ENCODE measurements around the gene RASAL2. TPM values are rescaled to one million over a fixed set of nuclear protein-coding genes. Genes with fewer than 3 reads are reported as not detected.
"Not testable (repeated sequence)": the region's sequence is repeated elsewhere in the genome, so short reads cannot be mapped to it uniquely, and the experiment has no call there.

The RASAL2 gene
- total and polyA plus RNA-seq, 9 of the 15 experiments (the other 6 are each of a cell fraction or from before 2014, with no cell fraction given), result 0.13 to 1.0 (median 0.62) TPM

- H2AFZ ChIP-seq (ENCODE audit: low read depth, low read length); H3K9me3 ChIP-seq (replicated peaks; ENCODE audit: control insufficient read depth, insufficient read depth, low read depth, low read length); H3K4me1 ChIP-seq (replicated peaks in 1 of 2; ENCODE audit: control insufficient read depth in 2 of 2, insufficient read depth in 2 of 2, low read length in 2 of 2); H3K27me3 ChIP-seq (ENCODE audit: control insufficient read depth in 2 of 2, insufficient read depth in 2 of 2, low read length in 2 of 2); intact Hi-C loops (cut with micrococcal nuclease); in situ Hi-C loops (cut with MboI); ATAC-seq; H3K9me1 ChIP-seq (ENCODE audit: control insufficient read depth, insufficient read depth, low read length); POLR2A ChIA-PET; H3K4me2 ChIP-seq (ENCODE audit: insufficient read depth, low read length); DNase-seq (ENCODE audit: extremely low read depth in 1 of 4, low spot score in 3 of 4); H4K20me1 ChIP-seq (replicated peaks; ENCODE audit: control insufficient read depth, insufficient read depth, low read length); H3K9ac ChIP-seq (ENCODE audit: insufficient read depth in 1 of 2, low read depth in 2 of 2, low read length in 2 of 2); FAIRE-seq; H3K4me3 ChIP-seq; CTCF ChIA-PET (ENCODE audit: low intra/inter-chr PET ratio); BruUV-seq (replicated peaks); H3K79me2 ChIP-seq (ENCODE audit: control insufficient read depth, insufficient read depth, low read length); H3K27ac ChIP-seq (ENCODE audit: extremely low read depth, low read depth, low read length); H3K36me3 ChIP-seq (ENCODE audit: control insufficient read depth, insufficient read depth, low read length): not testable (repeated sequence)
- WGBS (ENCODE audit: insufficient coverage, low coverage, missing lambda C conversion rate), result 0% methylated on average over 1 of the region's 1 CpG
These were observed 258.0 kb downstream of the RASAL2 start for GRCh38 chr1:178351911-178352310.

DNA sequence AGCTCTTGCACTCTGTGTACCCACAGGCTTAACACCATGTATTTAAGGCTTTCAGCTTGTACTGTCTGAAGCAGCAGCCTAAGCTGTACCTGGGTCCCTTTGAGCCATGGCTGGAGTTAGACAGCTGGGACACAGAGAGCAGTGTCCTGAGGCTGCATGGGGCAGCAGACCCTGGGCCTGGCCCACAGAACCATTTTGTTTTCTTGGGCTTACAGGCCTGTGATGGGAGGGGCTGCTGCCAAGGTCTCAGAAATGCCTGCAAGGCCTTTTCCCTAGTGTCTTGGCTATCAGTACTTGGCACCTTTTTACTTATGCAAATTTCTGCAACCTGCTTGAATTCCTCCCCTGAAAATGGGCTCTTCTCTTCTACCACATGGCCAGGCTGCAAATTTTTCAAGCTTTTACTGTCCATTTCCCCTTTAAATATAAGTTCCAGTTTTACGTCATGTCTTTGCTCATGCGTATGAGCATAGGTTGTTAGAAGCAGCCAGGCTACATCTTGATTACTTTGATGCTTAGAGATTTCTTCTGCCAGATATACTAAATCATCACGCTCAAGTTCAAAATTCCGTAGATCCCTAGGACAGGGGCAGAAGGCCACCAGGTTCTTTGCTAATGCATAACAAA, 259.0 kb downstream of the RASAL2 start:
- Histone ChIP-seq H3K9ac (ENCODE audit: insufficient read depth in 1 of 2, low read depth in 2 of 2, low read length in 2 of 2) (no peak overlapping the region), H3K9me3 (replicated peaks; ENCODE audit: control insufficient read depth, insufficient read depth, low read depth, low read length) (no peaks in the 10 kb centered on the region), H3K9me1 (ENCODE audit: control insufficient read depth, insufficient read depth, low read length) (no peaks in the 10 kb centered on the region), H4K20me1 (replicated peaks; ENCODE audit: control insufficient read depth, insufficient read depth, low read length) (no peaks in the 10 kb centered on the region), H3K4me1 (replicated peaks in 1 of 2; ENCODE audit: control insufficient read depth in 2 of 2, insufficient read depth in 2 of 2, low read length in 2 of 2) (no peaks in the 10 kb centered on the region), H3K4me3 (no peak overlapping the region), H3K27ac (ENCODE audit: extremely low read depth, low read depth, low read length) (no peak overlapping the region), H3K27me3 (ENCODE audit: control insufficient read depth in 2 of 2, insufficient read depth in 2 of 2, low read length in 2 of 2) (no peaks in the 10 kb centered on the region), H3K79me2 (ENCODE audit: control insufficient read depth, insufficient read depth, low read length) (no peaks in the 10 kb centered on the region), H3K4me2 (ENCODE audit: insufficient read depth, low read length) (no peak overlapping the region), H2AFZ (ENCODE audit: low read depth, low read length) (no peak overlapping the region), H3K36me3 (ENCODE audit: control insufficient read depth, insufficient read depth, low read length) (no peaks in the 10 kb centered on the region)
- ChIA-PET POLR2A (no interaction called here), CTCF (ENCODE audit: low intra/inter-chr PET ratio) (no interaction called here)
- intact Hi-C loops (cut with micrococcal nuclease) (no loop called here), in situ Hi-C loops (cut with MboI) (no loop called here)
- DNase-seq (ENCODE audit: extremely low read depth in 1 of 4, low spot score in 3 of 4), result no peak
- FAIRE-seq, result no peak
- TF ChIP-seq HDAC1 (IDR thresholded peaks at IDR 0.05) (no peak), TEAD1 (CRISPR knock-in tag; IDR thresholded peaks at IDR 0.05) (no peak), NRF1 (conservative IDR thresholded peaks at IDR 0.05 in 1 of 2, IDR thresholded peaks at IDR 0.05 in 1 of 2) (peak in 1 of 2 experiments; percentile 34; a peak in 2 of 4 replicates), FOXP4 (CRISPR knock-in tag; IDR thresholded peaks at IDR 0.05; ENCODE audit: borderline replicate concordance) (no peak), MLLT1 (IDR thresholded peaks at IDR 0.05) (no peak), CTCFL (IDR thresholded peaks at IDR 0.05; ENCODE audit: borderline replicate concordance, insufficient read depth, low read depth, low read length, poor library complexity, severe bottlenecking) (no peak), KAT2B (IDR thresholded peaks at IDR 0.05; ENCODE audit: low read depth, low read length) (no peak)
- 5% methylated on average over 4 of the region's 4 CpGs for WGBS (ENCODE audit: insufficient coverage, low coverage, missing lambda C conversion rate)
- no peak for ATAC-seq
- BruUV-seq (replicated peaks), result no TSS peak

All from K562 (cell line).